NCI-H345 (cell line): ENCODE results near the gene GNPDA1.

Experiments
- DNase-seq: peaks from one replicate; lab custom pipeline; 2025; lab: John Stamatoyannopoulos, UW

The GNPDA1 gene

DNA sequence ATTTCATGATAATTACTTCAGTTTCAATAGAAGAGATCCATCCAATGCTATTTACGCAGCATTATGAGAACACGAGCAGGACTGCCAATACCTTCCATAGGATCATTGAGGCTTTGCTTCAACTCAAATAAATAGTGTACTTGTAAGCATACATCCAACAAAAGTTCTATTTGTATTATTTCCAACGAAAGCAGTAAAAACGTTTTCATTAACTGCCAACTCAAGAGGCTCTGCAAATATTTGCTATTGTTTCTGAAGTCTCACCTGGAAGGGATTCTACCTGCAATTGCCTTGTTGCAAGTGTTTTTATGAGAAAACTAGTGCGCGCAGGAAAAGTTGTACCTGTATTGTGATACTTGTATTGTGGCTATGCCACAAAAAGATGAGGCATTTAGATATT lies 11.0 kb upstream of the GNPDA1 start:
- peak; percentile 17 for DNase-seq

- no peak for DNase-seq
These were observed 7.4 kb upstream of the GNPDA1 start for GRCh38 chr5:142020122-142020659.

DNA sequence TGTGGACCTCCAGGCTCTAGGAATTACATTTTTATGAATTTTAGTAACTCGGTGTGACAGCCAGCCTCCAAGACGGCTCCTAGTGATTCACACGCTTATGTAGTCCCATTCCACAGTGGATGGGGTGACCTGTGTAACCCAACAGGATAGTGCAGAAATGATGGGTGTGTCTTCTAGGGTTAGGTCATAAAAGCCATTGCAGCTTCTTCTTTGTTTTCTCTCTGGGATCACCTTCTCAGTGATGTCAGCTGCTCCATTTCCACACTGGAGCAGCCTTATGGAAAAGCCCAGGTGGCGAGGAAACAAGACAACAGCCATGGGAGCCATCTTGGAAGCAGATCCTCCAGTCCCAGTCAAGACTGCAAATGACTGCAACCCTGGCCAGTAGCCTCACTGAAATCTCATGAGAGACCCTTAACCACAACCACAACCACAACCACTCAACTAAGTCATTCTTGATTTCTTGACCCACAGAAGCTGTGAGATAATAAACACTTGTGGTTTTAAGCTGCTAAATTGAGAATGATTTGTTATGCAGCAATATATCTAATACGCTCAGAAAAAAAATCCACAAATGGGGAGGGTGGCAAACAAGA lies 5.1 kb upstream of the GNPDA1 start:
- no peak for DNase-seq

DNA sequence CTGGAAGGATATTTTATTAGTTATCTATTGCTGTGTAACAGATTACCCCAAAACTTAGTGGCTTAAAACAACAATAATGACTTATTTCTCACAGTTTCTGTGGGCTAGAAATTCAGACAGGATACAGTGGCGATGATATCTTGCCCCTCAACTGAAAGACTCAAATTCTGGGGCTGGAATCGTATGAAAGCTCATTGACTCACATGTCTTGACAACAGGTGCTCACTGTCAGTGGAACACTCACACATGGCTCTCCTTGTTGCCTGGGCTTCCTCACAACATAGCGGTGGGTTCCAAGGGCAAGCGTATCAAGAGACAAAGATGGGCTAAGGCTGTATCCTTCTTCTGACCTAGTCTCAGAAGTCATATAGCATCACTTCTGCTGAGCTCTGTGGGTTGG lies 3.7 kb upstream of the GNPDA1 start:
- DNase-seq, result no peak

GRCh38 chr5:142015781-142016533 lies 3.1 kb upstream of the GNPDA1 start:
- DNase-seq, result no peak

GRCh38 chr5:142014911-142015584 lies 2.2 kb upstream of the GNPDA1 start:
- DNase-seq, result peak; percentile 56

GRCh38 chr5:142013734-142014521 lies 1.1 kb upstream of the GNPDA1 start:
- DNase-seq, result no peak

DNA sequence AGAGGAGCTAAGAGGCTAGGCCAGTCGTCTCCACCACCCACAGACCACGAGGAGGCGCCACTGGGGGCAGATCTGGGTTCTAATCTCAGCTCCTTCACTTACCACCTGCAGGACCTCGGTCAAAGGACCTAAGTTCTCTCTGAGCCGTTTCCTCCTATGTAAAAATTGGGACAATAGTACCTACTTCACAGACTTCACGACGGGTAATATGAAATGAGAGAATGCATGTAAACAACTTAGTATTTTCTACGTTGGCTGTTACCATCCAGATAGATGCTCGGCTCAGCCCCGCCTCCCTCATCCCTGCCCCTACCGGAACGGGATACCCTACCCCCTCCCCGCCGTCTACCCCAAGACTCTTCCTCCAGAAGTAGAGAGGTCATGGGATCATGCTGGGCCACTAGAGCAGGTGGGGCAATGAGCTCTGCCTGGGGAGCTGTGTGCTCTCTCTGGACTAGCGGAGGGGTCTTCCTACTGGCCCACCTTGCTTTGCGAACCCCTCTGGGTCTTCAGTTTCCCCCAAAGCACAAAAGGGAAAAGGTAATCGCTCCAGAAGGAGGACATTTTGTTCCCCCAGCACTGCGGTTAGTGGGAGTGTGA lies 541 bp downstream of the GNPDA1 start:
- peak; percentile 30 for DNase-seq

GRCh38 chr5:142011572-142012185 lies 1.1 kb downstream of the GNPDA1 start:
- no peak for DNase-seq

DNA sequence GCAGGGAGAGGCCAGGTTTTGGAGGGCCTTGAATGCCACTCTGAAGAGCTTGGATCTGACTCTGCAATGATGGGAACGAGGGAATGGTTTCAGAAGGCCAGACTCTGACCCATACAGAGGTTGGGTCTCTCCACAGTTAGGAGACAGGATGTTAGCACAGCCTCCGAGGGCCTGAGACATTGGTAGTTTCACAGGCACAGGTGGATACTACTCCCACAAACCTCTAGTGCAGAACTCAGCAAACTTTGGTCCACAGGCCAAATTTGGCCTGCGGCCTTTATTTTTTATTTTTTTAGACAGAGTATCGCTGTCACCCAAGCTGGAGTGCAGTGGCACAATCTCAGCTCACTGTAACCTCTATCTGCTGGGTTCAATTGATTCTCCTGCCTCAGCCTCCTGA lies 2.9 kb downstream of the GNPDA1 start:
- no peak for DNase-seq

- no peak for DNase-seq
These were observed 4.0 kb downstream of the GNPDA1 start for GRCh38 chr5:142008813-142009212.

DNA sequence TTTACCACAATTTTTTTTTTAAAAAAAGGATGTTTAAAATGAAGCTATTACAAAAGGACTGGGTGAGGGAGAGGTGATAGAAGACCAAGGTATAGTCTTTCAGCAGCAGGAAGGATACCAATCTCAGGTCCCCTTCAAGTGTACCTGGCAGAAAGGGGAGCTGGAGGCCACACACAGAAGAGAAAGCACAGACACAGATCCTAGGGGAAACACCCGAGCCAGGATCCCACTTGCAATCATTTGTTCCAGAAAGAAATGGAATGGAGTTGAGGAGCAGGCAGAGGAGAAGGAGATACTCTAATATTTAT lies 5.6 kb downstream of the GNPDA1 start:
- no peak for DNase-seq

- DNase-seq, result no peak
These were observed 6.2 kb downstream of the GNPDA1 start for GRCh38 chr5:142006363-142007236.

DNA sequence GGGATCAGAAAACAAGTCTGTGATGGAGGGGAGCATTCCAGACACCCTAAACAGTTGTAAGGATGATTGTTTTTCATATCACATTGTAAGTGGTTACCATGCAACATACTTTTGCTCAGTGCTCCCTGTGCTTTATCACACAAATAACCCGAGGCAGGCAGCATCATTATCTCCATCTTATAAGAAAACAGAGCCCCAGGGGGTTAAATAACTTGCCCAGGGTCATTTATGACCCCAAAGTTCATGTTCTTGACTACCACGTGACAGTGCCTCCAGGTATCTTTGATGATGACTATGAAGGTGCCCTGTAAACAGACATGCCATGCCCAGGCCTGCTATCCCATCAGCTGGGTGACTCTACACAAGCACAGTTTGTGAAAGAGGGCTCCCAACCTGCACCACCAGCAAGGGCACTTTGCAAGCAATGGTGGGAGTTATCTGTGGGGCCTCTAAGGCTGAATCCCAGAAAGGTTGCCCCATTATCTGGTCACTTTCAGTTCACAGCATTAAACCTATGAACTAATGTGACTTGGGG lies 9.5 kb downstream of the GNPDA1 start:
- no peak for DNase-seq

DNA sequence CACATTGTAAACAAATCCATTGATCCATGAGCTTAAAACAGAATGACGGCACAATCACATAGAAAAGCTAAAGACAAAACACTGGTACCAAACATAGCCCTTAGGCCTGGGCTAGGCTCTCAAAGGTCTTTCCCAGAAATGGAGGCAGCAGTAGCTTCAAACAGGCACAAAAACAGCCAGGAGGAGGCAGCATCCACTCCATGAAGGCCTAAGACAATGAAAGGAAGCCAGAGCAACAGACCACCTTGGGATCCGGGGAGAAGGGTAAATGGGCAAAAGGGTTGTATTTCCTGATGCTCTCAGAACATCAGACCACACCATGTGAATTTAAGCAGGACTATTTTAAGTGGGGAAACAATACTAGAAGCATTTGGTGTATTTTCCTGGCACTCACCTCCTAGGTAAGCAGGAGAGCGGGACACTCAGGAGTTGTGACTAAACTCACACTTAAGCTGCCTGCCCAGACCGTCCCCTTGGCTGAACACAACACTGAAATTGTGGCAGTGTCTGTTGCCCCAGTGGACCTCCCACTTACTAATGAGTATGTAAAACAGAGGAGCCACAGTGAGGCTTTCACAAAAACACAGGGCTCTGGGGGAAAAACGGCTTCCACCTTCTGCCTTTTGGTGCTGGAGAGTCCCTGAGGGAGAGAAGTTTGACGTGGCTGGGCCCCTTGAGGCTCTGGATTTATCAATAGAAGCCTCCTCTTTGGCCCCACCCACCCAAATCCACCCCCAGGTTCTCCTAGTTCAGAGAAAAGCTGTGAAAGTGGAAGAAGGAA lies 11.9 kb downstream of the GNPDA1 start:
- no peak for DNase-seq

DNA sequence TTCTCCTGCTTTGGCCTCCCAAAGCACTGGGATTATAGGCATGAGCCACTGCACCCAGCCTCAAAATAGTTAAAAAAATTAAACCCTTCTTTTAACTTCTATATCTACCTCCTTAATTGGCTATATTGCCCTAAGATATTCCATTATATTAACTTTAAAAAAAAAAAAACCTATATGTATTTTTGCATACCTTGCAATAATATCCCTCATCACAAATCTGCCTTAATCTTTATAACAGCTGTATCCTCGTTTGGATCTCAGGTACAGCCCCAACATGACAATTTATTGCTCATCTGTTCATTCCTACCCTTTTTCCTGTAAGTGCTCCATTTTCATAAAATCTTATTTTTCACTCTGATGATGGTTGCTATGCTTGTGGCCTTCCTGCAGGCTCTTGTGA lies 12.7 kb downstream of the GNPDA1 start:
- no peak for DNase-seq

DNA sequence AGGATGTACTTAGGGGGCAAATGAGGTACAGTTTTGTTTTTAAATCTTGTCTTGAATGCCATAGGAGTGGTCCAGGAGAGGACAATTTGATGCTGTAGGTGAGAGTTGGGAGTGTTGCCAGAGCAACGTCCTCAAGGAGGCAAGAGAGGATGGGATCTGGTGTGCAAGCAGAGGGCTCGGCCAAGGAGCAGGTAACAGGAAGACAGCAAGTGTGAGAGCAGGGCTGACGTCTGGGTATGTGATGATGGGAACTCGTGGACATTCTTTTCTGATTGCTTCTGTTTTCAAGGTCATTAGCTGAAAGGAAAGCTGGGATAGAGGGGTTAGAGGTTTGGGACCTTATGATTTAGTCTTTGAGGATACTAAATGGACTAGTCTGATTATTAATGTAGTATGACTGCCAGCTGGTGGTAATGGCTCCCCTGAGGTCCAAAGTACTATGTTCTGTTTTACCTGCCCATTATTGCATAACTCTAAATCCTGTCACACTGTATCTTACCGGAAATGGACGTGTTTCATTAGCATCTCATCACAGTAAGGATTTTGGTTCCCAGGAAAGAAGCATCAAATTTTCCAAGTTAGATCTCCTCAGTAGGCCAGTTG lies 15.4 kb downstream of the GNPDA1 start:
- no peak for DNase-seq

DNA sequence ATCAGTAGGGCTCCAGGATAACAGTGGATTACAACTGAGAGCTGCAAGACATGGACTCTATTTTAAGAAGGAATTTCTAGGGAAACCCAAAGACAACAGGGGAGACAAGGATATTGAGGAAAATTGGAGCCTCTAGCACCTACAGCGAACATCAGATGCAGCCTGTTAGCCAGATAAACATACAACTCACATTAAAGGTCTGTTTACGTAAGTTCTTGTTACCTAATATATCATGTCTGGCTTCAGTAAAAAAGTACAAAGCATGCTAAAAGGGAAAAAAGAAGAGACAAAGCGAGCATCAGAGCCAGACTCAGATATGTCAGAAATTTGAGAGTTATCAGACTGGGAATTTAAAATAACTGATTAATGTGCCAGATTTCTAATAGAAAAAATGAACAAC lies 17.2 kb downstream of the GNPDA1 start:
- DNase-seq, result no peak

DNA sequence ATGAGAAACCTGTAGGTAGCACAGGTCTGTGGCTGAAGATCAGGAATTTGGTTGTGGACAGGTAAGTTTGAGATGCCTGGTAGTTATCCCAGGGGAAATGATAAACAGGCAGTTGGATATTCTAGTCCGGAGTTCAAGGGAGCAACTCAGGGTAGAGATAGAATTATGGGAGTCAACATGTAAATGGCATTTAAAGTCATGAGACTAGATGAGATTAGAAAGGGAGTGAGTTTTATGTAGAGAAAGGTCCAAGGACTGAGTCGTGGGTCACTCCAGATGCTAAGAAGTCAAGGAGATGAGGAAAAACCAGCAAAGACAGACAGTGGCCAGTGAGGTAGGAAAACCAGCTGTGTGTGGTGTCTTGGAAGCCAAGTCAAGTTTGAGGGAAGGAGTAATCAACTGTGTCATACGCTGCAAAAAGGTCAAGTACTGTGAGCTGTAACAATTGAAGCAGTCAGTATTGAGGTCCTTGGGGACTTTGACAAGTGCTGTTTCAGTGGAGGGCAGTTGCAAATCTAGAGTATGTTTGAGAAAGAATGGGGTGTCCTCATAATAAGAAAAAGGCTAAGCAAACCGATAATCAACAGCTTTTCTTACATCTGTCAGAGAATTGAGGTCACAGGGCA lies 18.2 kb downstream of the GNPDA1 start:
- no peak for DNase-seq
